Bronchial epithelial cell (primary cell): ENCODE measurements around the gene CHAT. TPM values are rescaled to one million over a fixed set of nuclear protein-coding genes. Genes with fewer than 3 reads are reported as not detected.

Source experiments
- DNase-seq: peaks from one replicate; pipeline ENCODE4 v3.0.0-alpha.2; 2010; ENCODE audit warnings: low read depth
- FAIRE-seq: peaks from 2 replicates; lab custom pipeline; 2011; peaks lifted over from hg19 to GRCh38; lab: Jason Lieb, UNC
- H3K27me3 ChIP-seq: 2 replicates; pipeline ENCODE4 v1.5.1; 2011; ENCODE audit warnings: low read length; ENCODE audit not compliant: control insufficient read depth, insufficient read depth
- H3K36me3 ChIP-seq: 2 replicates; pipeline ENCODE4 v1.5.1; 2011; ENCODE audit warnings: low read length; ENCODE audit not compliant: control insufficient read depth, insufficient read depth
- H3K4me3 ChIP-seq: 2 replicates; pipeline ENCODE4 v1.5.1; 2011; ENCODE audit warnings: mild to moderate bottlenecking, low read depth, low read length, control low read depth
- total RNA-seq: library from RNA; depleted of rRNA; stranded (reverse); fragments of >200 nt; gene quantifications from 2 replicates; pipeline ENCODE4 v1.2.1, GENCODE V29; 2014
- TF ChIP-seq, protein P1 (sequence below): IDR thresholded peaks from 2 replicates; pipeline ENCODE4 v1.5.1; 2011; ENCODE audit warnings: mild to moderate bottlenecking, moderate library complexity, low read length, control low read depth, inconsistent platforms; ENCODE audit not compliant: insufficient read depth, severe bottlenecking

CHAT gene
- total RNA-seq, 1 donor from 2014 or later = not detected

DNA sequence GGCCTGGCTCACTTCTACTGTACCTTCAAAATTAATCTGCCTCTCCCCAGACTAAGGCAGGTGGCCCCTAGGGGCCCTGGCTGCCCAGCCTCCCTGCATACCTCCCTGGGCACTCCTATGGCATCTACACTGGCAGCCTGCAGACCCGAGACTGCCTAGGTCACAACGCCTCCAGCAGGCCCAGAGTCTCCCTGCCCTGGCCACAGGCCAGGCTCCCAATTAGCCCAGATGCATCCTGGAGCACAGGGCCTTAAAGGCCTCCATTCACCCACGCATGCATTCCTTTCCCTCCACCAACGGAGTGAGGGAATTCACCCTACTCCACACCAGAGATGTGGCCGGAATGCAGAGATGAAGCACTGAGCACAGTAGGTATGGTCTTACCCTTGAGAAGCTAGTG, 1.9 kb downstream of the CHAT start:
- FAIRE-seq (no peak), DNase-seq (no peak)
- peaks cover 51% of the 10 kb centered on the region for H3K27me3 ChIP-seq
- H3K36me3 ChIP-seq = no peaks in the 10 kb centered on the region
- no peak overlapping the region for H3K4me3 ChIP-seq
- TF ChIP-seq, protein P1, sequence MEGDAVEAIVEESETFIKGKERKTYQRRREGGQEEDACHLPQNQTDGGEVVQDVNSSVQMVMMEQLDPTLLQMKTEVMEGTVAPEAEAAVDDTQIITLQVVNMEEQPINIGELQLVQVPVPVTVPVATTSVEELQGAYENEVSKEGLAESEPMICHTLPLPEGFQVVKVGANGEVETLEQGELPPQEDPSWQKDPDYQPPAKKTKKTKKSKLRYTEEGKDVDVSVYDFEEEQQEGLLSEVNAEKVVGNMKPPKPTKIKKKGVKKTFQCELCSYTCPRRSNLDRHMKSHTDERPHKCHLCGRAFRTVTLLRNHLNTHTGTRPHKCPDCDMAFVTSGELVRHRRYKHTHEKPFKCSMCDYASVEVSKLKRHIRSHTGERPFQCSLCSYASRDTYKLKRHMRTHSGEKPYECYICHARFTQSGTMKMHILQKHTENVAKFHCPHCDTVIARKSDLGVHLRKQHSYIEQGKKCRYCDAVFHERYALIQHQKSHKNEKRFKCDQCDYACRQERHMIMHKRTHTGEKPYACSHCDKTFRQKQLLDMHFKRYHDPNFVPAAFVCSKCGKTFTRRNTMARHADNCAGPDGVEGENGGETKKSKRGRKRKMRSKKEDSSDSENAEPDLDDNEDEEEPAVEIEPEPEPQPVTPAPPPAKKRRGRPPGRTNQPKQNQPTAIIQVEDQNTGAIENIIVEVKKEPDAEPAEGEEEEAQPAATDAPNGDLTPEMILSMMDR = no peak

DNA sequence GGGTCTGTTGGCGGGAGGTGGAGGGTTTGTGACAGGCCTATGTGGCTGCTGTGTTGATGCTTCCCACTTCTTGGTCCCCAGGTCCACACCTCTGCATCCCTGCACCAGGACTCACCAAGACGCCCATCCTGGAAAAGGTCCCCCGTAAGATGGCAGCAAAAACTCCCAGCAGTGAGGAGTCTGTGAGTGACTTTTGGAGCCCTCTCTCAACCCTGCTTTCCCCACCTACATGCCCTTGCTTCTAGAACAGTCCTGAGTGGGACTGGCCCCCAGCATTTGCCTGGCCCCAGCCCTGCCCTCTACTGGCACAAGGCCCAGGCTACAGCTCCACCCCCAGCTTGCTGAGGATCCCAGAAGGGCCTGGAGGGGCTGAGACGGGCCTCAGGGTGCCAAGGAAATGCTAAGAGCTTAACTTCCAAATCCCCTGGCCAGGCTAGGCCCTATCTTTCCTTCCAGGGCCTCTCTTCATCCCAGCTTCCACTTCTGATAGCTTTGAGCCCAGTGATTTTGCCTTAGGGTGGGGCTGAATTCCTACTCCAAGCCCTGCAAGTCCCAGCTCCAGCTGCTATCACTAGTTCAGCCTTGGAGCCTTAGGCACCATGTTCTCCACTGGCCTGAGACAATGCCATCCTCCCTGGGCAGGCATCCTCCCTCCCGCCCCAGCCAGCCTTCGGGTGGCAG, 2.7 kb downstream of the CHAT start:
- H3K4me3 ChIP-seq = no peak overlapping the region
- peaks cover 44% of the 10 kb centered on the region for H3K27me3 ChIP-seq
- TF ChIP-seq, protein P1 = no peak
- no peak for DNase-seq
- no peak for FAIRE-seq
- no peaks in the 10 kb centered on the region for H3K36me3 ChIP-seq

DNA sequence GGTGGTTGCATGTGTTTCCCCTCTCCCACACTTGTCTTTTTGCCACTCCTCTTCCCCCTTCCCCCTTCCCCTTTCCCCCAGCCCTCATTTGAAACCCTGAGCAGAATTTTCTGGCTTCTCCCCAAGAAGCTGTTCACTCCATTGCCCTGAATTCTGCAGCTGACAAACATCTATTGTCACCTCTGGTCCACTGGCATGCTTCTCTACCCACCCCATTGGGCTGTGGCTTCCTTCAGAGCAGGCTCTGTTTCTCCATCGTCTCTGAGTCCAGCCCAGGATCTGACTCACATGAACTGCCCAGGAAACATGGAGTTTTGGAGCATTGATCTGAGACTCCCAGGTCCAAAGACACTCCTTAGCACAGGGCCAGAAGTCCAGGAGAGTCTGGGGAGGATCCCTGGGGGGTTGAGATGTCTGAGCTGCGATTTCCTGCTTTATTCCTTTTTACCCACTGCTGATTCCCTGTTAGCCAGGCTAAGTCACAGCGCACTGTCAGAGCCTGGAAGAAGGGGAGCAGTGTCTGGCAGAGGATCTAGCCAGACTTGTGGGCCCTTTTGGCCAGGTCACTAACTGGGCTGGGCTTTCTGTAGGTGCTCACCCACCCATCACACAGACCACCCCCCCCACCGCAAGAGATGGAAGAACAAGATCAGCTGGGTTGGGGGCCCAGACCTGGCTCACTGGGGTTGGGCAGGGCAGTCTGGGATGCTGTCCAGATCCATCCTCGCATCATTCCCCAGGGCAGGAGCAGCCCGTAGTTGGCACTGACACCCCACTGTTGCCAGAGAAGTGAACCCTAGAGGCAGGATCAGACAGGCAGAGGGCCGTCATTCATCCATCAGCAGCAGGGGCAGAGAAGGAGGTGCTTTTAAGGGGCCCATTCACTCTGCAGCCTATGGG, 3.5 kb downstream of the CHAT start:
- FAIRE-seq (no peak), DNase-seq (no peak)
- Histone ChIP-seq H3K4me3 (no peak overlapping the region), H3K36me3 (no peaks in the 10 kb centered on the region), H3K27me3 (peaks cover 36% of the 10 kb centered on the region)
- TF ChIP-seq, protein P1 = no peak

DNA sequence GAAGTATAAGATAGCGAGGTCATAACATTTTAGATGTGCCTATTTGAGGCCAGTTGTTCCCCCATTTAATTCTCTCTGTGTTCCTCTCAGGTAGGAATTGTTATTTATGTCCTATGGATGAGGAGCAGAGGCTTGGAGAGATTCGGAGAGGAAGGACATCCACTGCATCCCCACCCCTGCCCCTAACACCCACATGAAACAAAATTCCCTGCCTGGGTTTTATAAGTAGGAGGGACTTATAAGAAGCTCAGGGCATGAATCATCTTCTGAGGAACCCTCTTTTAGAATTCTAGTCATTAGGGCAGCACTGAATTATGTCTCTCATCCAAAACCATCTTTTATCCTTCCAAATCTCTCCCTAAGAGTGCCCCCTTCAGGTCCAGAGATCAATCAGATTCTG, 5.0 kb downstream of the CHAT start:
- Histone ChIP-seq H3K27me3 (peaks cover 22% of the 10 kb centered on the region), H3K36me3 (no peaks in the 10 kb centered on the region), H3K4me3 (no peak overlapping the region)
- TF ChIP-seq, protein P1 = no peak
- FAIRE-seq (no peak), DNase-seq (no peak)

DNA sequence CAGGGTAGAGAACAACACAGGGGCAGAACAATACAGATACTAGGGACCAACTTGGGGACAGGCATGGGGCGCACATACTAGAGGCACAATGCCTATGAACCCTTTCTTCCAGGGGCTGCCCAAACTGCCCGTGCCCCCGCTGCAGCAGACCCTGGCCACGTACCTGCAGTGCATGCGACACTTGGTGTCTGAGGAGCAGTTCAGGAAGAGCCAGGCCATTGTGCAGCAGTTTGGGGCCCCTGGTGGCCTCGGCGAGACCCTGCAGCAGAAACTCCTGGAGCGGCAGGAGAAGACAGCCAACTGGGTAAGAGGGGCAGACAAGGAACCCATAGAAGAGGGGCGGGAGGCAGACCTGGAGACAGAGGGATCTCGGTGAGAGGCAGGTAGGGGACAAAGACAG, 5.8 kb downstream of the CHAT start:
- no peak for DNase-seq
- Histone ChIP-seq H3K36me3 (no peaks in the 10 kb centered on the region), H3K27me3 (peaks cover 17% of the 10 kb centered on the region), H3K4me3 (no peak overlapping the region)
- FAIRE-seq = no peak
- TF ChIP-seq, protein P1 = no peak
